WTC11 (cell line): Measurements from ENCODE around the gene EDIL3.

Experiments used
- CTCF ChIP-seq: fragments of 200-600 bp; IDR thresholded peaks from 2 replicates; pipeline ENCODE4 v1.8.0; 2022; ENCODE audit warnings: antibody characterized with exemption
- ETV6 ChIP-seq: sonication (generic); formaldehyde crosslinking; IDR thresholded peaks from 2 replicates; pipeline ENCODE4 v1.8.1; 2022; ENCODE audit warnings: mild to moderate bottlenecking, missing genetic modification reagents
- IRF2 ChIP-seq: sonication (generic); formaldehyde crosslinking; IDR thresholded peaks from 2 replicates; pipeline ENCODE4 v1.8.0; 2022; ENCODE audit warnings: low read depth, missing genetic modification reagents, borderline replicate concordance
- NR2C2 ChIP-seq: sonication (generic); formaldehyde crosslinking; IDR thresholded peaks from 2 replicates; pipeline ENCODE4 v1.8.0; 2022; ENCODE audit warnings: mild to moderate bottlenecking, missing genetic modification reagents
- SP1 ChIP-seq: sonication (generic); formaldehyde crosslinking; conservative IDR thresholded peaks from 2 replicates; pipeline ENCODE4 v1.8.1; 2022; ENCODE audit warnings: missing genetic modification reagents
- TF ChIP-seq, protein P1 (sequence below): sonication (generic); formaldehyde crosslinking; IDR thresholded peaks from 2 replicates; pipeline ENCODE4 v1.8.0; 2023; ENCODE audit warnings: missing genetic modification reagents, mild to moderate bottlenecking, borderline replicate concordance
- TF ChIP-seq, protein P2 (sequence below): sonication (generic); formaldehyde crosslinking; IDR thresholded peaks from 2 replicates; pipeline ENCODE4 v1.8.1; 2022; ENCODE audit warnings: low read depth, mild to moderate bottlenecking, moderate library complexity, missing genetic modification reagents, borderline replicate concordance

GRCh38 chr5:84063041-84063440 lies 321.6 kb downstream of the EDIL3 start:
- TF ChIP-seq CTCF (no peak), ETV6 (CRISPR knock-in tag) (no peak), SP1 (CRISPR knock-in tag) (no peak), IRF2 (CRISPR knock-in tag) (no peak), NR2C2 (CRISPR knock-in tag) (no peak)
- TF ChIP-seq, protein P1, sequence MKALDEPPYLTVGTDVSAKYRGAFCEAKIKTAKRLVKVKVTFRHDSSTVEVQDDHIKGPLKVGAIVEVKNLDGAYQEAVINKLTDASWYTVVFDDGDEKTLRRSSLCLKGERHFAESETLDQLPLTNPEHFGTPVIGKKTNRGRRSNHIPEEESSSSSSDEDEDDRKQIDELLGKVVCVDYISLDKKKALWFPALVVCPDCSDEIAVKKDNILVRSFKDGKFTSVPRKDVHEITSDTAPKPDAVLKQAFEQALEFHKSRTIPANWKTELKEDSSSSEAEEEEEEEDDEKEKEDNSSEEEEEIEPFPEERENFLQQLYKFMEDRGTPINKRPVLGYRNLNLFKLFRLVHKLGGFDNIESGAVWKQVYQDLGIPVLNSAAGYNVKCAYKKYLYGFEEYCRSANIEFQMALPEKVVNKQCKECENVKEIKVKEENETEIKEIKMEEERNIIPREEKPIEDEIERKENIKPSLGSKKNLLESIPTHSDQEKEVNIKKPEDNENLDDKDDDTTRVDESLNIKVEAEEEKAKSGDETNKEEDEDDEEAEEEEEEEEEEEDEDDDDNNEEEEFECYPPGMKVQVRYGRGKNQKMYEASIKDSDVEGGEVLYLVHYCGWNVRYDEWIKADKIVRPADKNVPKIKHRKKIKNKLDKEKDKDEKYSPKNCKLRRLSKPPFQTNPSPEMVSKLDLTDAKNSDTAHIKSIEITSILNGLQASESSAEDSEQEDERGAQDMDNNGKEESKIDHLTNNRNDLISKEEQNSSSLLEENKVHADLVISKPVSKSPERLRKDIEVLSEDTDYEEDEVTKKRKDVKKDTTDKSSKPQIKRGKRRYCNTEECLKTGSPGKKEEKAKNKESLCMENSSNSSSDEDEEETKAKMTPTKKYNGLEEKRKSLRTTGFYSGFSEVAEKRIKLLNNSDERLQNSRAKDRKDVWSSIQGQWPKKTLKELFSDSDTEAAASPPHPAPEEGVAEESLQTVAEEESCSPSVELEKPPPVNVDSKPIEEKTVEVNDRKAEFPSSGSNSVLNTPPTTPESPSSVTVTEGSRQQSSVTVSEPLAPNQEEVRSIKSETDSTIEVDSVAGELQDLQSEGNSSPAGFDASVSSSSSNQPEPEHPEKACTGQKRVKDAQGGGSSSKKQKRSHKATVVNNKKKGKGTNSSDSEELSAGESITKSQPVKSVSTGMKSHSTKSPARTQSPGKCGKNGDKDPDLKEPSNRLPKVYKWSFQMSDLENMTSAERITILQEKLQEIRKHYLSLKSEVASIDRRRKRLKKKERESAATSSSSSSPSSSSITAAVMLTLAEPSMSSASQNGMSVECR (CRISPR knock-in tag): no peak
- TF ChIP-seq, protein P2, sequence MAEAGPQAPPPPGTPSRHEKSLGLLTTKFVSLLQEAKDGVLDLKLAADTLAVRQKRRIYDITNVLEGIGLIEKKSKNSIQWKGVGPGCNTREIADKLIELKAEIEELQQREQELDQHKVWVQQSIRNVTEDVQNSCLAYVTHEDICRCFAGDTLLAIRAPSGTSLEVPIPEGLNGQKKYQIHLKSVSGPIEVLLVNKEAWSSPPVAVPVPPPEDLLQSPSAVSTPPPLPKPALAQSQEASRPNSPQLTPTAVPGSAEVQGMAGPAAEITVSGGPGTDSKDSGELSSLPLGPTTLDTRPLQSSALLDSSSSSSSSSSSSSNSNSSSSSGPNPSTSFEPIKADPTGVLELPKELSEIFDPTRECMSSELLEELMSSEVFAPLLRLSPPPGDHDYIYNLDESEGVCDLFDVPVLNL (CRISPR knock-in tag): no peak
